GM21381 (cell line): Measurements from ENCODE around the gene SLC9A2.

Source experiments
- ATAC-seq: cut with Tn5 transposase; IDR thresholded peaks from one replicate; pipeline ENCODE4 v1.9.1; 2021; ENCODE audit warnings: mild to moderate bottlenecking, moderate library complexity; ENCODE audit not compliant: unreplicated experiment

Gene SLC9A2

DNA sequence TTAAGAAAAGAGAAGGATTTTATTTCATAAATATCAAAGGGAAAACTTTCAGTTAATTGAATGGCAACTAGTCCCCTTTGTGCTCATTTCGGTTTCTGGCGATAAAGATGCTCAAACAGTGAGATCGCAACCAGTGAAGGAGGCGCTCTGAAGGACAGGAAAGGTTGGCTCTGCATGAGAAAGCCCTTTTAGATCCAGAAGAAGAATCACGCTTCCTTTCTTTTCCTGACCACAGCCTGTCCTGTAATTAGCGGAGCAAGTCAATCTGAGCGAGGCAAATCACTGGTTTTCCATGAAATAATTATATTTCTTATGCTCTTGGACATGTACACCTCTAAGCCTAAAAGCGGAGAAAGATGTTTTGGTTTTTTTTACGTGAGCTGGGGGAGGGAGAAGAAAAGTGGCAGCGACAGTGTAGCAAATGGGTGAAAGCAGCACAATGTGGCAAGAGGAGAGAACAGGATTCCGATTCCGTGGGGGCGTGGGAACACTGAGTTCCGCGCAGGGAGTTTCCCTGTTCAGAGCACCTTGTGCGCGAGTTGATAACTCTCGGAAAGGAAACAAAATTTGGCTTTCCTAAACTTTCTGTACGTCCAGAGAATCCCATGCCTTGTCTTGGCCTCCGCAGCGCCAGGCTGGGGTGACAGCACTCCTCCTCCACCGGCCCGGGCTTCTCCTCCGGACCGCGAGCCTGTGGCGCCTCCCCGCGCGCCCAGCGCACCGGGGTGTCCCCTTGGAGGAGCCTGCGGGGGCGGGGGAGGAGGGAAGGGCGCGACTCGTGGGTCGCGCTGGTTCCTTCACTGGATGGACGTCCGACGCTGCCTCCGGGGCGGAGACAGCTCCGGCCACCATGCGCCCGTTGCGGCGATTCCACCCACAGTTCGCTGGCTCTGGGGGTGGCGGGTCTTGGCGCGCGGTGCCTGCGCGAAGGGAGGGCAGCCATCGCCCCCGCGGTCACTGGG is 620 bp upstream of the SLC9A2 start:
- no peak for ATAC-seq

DNA sequence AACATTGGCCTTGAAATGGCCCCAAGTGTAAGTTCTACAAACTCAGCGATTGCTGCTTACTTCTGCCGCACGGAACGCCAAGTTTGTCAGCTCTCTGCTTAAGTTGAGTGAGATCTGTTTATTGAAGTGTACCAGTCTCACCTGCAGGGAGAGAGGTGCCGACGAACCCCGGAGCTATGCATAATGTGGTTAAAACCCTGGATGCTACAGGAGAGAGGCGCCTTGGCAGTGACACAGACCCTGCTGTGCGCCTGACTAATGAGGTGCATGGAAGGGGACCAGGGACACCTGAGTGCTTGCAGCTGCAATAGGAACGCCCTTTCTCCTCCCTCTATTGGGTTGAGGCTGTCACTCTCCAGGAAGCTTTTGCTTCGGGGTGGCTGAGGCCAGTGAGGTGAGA is 979 bp downstream of the SLC9A2 start:
- ATAC-seq, result no peak

DNA sequence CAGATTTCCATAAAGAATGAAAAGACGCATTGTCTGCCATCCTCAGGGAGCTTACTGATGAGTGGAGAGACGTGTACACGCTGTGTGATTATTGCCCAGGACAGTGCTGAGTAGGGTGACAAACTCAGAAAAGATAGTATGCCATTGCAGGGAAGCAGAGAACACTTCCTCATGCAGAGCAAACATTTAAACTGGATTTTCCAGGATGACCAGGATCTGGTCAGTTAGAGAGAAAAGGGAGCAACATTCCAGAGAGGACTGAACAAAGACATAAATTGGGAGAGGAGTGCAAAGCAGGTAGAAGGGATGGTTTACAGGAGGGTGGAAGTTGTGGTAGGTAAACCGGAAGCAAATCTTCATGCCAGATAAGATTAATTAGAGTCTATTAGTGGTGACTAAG is 2.3 kb downstream of the SLC9A2 start:
- ATAC-seq, result no peak

DNA sequence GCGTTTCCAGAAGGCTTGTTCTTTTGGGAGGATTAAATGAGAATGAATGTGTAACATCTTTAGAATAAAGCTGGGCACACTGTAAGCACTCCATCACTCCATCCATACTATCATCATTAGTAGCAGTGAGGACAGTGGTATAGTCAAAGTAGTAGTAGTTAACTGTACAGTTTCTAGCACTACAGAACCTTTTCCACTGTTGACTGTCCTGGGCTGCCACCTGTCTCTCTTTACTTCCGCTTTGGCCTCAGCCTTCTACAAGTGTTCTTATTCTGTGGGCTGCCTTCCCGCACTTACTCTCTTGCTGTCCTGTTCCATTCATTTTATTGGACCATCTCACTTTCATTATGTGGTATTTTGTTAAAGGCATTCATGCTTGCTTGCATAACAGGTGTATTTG is 3.3 kb downstream of the SLC9A2 start:
- no peak for ATAC-seq

DNA sequence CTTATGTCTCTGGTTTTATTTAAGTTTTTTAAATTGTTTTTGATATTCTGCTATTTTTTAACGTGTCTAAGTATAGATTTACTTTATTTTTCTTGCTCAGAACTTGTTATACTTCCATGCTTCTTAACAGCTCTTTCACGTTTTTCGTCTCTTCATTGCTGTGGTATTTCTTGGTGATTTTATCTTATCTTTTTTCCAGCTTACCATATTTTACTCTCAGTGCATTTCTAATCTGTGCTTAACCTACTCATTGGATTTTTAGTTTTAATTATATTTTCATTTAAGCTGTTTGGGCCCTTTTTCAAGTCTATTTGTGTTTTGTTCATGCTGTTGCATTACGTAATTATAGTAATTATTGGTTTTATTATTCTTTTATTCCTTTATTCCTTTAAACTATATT is 11.1 kb downstream of the SLC9A2 start:
- no peak for ATAC-seq

DNA sequence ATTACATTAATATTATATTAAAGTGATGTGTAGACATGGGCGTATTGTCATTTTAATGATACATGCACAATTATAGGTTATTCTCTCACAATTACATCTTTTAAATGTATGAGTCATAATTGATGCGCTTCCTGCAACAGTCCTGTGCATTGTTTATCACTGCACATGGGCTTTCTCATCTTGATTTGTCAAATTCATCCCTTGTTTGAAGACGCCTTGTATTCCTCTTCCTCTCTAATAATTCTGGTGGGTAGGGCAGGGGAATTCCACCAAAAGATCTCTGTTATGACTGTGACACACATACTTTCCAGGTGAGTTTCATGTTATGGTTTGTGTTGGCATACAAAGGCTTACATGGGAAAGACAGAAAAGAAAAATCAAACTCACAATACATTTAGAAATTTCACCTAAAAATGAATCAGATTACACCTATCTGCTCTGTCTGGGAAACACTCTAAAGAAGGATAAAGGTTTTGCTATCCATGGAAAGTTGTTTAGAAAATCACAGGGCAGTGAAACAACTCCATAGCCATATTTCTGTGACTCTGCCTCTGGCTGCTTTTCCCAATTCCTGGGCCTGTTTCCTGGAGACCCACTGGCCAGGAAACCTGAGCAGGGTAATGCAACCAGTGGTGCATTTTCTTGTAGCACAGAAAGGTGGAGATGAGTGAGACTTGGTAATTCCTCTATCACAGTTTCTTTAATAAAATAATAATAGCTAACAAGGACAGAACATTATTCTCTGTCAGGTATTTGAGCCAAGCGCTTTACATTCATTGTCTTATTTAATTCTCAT is 13.2 kb downstream of the SLC9A2 start:
- ATAC-seq, result no peak

DNA sequence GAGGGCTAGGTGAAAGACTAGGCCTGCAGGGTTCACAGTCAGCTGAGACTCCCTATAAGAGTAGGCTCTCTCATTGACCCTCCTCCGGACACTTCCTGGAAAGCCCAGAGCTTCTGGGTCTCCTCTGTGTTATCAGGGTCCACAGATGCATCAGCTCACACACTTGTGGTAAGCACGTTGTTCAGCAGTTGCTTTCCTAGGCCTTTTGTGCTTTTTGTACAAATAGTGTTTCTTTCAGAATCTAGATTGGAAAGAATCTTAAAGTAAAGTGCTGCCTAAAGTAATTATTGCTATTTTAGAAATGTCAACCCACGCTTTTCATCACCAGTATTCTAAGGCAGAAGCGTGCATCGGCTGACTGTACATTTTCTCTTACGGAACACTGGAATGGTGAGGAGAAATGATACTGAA is 15.5 kb downstream of the SLC9A2 start:
- ATAC-seq, result no peak

DNA sequence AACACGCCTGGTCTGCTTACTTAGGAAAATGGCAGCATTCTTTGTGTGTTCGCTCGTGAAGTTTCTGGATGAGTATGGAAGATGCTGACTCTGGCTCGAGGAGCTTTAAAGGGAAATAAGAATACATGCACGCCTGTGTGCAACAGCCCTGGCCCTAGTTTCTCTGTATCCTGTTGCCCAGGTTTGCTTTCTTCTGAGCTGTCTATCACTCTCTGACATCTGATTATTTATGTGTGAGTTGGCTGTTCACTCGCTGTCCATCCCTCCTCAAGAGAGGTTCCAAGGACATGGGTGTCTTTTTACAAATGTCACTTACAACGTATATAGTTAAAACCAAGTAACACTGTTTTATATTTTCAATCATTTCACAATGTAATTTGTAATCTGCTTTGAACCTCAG is 16.0 kb downstream of the SLC9A2 start:
- no peak for ATAC-seq

DNA sequence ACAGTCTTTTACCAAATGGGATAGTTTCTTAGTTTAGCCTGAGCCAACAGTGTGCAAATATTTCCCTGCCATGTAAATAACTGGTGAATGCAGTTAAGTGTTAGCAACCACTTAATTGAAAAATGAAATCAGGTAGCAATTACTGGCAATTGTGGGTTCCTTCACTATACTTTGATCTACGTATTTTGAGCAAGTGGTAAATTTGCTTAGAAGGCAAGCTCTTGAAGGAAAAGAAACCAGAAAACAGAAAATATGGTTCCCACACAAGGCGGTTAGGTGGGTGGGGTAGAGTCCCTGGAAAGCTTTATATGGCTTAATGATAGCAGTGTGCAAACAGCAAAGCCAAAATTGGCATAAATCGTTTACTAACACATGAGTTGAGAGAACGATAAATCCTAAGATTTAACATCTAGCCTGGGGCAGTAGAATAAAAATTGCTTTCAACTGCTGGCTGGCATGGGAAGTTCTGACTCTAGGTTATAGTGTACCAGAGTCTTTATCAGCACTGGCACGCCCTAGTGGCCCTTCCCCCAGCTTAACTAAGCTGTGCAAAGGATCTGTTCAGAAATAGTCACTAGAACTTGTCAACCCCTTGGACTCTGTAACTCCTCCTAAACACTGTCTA is 17.0 kb downstream of the SLC9A2 start:
- no peak for ATAC-seq

DNA sequence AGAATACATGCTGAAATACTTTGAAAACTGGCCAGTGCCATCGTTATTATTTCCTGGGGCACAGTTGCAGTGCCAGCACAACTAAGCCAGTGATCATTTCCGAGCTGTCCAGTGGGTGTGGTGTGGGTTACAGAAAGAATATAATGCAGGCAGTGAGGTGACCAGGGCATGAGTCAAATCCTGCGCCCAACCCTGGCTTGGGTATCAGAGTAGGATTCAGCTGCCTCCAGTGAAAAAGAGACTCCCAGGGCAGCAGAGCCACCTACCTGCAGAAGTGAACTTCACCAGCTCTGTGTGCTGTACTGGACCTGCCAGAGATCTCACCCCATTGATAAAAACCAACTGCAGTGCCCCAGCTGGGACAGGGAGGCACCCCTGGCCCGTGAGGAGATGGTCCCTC is 18.0 kb downstream of the SLC9A2 start:
- ATAC-seq, result no peak

DNA sequence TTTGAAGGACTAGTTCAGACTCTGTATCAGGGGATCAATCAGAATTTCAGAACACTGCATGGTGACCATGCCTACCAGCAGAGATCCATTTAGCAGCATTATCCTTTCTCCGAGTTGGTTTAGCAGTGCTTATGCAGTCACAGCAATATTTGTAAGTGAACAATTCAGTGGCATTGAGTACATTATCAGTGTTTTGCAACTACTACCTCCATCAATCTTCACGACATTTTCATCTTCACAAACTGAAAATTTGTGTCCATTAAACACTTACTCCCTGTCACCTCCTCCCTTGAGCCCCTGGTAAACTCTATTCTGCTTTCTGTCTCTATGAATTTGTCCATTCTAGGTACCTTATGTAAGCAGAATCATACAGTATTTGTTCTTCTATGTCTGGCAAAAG is 20.1 kb downstream of the SLC9A2 start:
- ATAC-seq, result no peak

DNA sequence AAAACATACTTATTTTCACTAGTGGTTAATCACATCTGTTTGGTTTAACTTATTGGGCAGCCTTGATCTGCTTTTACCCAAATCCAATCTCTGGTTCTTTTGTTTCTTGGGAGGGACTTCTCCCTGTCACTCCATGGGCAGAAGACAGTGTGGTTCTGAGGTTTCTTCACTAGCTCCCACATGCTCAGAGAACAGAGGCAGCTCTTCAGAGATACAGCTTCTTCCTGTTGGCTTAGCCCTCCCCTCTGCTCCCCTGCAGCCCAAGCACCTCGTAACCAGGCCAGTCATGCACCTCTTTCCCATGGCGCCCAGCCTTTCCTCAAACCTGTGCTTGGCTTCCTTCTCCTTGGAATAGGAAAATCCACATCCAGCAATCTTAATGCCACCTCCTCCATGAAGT is 32.8 kb downstream of the SLC9A2 start:
- ATAC-seq, result no peak

DNA sequence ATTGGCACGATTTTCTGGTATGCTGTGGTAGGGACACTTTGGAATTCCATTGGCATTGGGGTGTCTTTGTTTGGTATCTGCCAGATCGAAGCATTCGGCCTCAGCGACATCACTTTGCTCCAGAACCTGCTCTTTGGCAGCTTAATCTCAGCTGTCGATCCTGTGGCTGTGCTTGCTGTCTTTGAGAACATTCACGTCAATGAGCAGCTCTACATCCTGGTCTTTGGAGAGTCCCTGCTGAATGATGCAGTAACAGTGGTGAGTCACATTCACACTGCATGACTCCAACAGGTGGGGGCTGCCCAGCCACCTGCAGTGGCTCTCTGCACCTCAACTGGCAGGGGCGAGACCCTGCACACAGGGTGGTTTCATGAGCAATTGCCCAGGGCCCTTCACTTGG is 38.4 kb downstream of the SLC9A2 start:
- ATAC-seq, result no peak

DNA sequence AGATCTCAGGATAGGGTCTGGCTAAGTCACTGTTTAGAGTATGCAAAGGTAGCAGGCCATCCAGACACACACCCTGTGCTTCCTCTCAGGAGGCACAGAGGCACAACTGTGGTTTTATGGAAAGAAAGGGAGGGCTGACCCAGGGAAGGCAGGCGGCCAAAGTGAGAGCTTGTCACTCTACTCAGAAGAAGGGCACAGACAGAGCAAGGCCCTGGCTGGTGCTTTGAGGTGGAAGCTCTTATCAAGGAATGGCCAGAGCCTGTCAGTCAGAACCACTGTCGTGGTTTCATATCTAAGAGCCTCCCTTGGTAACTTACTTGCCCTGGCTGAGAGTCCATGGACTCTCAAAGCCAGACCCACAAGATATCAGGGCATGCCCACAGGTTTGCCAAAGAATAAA is 40.7 kb downstream of the SLC9A2 start:
- ATAC-seq, result no peak

DNA sequence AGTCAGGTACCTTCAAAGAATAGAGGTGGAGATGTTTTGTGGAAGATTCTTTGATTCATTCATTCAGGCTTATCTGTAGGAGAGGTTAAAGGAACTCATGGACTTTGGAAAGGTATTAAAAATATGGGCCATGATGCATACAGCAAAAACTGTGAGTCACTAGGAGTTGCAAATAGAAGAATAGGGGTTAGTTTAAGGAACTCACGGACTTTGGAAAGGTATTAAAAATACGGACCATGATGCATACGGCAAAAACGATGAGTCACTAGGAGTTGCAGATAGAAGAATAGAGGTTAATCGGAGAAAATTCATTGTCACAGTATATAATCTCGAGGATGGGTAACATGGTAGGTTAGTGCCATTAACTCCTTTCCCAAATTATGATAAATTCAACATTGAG is 41.2 kb downstream of the SLC9A2 start:
- ATAC-seq, result no peak

DNA sequence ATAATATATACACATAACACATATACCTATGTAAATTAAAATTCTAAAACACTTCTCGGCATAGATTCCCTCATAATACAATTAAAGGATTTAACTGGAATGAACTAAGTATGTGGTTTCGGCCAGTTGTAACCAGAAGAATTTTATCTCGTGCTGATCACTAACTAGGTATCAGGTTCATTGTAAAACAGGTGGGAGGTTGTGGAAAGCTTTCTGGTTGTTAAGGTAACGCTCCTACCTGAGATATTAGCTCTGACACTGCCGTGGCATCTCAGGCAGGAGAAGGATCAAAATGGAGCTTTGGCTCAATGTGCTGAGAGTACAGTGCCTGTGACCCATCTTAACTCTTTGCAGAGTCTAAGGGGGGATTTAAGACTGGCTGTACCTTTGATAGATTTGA is 42.5 kb downstream of the SLC9A2 start:
- ATAC-seq, result no peak

DNA sequence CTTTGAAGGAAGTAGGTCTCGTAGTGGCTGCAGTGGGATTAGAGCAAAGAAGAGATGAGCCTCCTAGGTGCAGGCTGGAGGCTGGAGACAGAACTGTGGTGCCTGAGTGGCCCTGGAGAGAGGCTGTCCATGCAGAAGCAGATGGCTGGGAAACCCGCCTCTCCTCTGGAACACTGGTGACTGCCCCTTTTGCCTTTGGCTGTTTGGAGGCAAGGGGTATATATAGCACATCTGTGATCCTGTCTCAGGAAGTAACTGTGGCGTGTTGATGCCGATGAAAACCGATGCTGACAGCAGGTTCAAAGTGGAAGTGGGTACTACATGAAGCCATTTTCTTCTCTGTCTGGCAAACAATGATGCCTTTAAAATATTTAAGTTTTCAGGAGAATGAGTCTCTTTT is 43.5 kb downstream of the SLC9A2 start:
- no peak for ATAC-seq

DNA sequence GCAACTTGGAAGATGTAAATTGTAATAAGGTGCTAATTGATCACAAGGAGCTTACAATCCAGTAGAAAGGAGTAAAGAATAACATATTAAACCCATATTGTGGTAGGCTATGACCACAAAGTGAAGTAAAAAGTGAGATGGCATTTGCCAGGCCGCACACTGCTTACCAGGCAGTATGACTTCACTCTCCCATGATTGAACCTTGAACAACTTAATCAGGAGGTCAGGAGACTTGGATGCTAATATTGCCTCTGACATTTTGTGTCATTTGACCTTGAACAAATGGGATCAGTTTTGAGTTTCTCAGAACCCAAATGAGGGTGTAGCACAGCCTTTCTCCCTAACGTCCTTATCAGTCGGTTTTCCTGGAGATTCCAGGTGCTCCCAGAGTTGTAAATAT is 44.0 kb downstream of the SLC9A2 start:
- ATAC-seq, result no peak

DNA sequence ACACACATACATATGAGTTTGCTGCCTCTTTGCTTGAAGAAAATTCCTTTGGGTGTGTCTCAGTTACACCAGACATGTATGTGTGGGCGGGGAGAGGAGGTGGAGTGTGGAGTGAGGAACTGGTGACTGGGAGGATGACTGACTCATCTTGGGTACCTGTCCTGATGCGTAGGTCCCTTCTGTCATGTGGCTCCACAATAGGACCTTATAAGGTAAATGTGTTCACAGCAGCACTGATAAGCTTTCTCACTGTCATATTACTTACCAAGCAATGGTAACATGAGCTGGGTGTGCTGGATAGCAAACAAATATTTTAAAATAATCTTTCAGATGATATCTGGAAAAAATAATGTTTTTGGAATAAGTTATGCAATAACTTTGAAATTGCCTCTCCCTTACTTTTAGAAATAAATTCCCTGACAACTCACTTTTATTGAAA is 45.1 kb downstream of the SLC9A2 start:
- no peak for ATAC-seq

DNA sequence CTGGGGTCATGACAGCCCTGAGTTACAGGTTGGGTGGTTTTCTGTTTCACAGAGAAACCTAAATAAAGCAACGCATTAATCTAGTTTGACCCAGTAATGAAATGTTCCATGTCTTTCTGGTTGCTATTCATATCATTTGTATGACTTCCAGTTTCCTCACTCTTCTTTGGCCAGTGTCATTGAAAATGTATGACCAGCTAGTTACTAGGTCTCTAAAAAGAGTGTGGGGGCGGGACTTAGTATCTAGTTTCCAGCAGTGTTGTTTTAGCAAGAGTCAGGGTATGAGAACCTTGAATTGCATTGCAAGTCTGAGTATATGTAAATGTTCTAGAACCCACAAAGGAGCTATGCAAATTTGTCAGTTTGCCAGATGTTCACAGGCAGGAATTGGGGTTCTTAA is 47.7 kb downstream of the SLC9A2 start:
- no peak for ATAC-seq

DNA sequence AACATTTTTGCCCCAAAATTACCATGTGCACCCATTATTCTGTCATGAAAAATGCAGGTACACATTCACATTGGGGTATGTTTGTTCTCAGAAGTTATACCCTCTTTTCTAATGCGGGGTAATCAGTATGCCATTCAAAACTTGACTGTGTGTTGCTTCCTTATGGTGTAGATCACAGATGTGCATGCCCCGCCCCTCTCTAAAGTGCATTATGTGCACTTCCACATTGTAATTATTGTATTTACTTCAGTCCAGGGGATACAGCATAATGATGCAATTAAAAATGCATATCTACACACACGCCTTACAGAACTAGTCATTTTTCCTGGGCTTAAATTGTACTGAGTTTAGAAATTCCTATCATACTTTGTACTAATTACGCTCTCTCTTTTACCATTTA is 48.8 kb downstream of the SLC9A2 start:
- ATAC-seq, result no peak

DNA sequence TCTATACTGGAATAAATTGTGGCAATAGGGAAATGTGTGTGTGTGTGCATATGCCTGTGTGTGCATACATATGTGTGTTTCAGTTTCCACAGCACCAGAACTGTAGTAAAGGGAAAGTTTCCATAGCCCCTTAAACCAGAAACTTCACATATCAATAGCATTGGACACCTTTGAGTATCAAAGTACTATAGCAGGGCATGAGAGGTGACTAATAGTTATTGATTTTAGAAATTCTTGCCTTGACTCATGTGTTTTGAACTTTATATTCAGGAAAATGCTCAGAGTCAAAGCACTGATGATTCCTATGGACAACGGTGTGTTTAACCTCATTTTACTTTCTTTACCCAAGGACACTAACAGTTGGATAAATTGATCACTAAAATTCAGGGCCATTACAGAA is 50.0 kb downstream of the SLC9A2 start:
- ATAC-seq, result no peak
